ENCODE measurements around the gene PCP4L1. TPM values are rescaled to one million over a fixed set of nuclear protein-coding genes. Genes with fewer than 3 reads are reported as not detected.

The PCP4L1 gene
- total RNA-seq, 1 experiment from 2014 or later: 1.2 TPM

GRCh38 chr1:161217831-161218230 is 40.7 kb upstream of the PCP4L1 start:
- CTCF ChIA-PET: interaction anchor here (1.3 to 3.5 kb wide), 4 partner anchors 8 to 88 kb away, joined by 3 to 29 read pairs (median 6); partner anchors contain the start of gene TOMM40L
- Mint-ChIP-seq H3K4me3 (no peak overlapping the region), H3K27me3 (ENCODE audit: low read depth) (no peaks in the 10 kb centered on the region), H3K4me1 (peaks cover 33% of the 10 kb centered on the region), H3K36me3 (peaks cover 22% of the 10 kb centered on the region), H3K27ac (no peak overlapping the region), H3K9me3 (no peaks in the 10 kb centered on the region)
- TF ChIP-seq MYBL2 (CRISPR knock-in tag; IDR thresholded peaks at IDR 0.05) (no peak), IRF2 (CRISPR knock-in tag; IDR thresholded peaks at IDR 0.05; ENCODE audit: borderline replicate concordance, low read depth) (no peak), ATF3 (CRISPR knock-in tag; conservative IDR thresholded peaks at IDR 0.05) (no peak), ZNF219 (CRISPR knock-in tag; IDR thresholded peaks at IDR 0.05; ENCODE audit: borderline replicate concordance) (no peak), EMX1 (CRISPR knock-in tag; IDR thresholded peaks at IDR 0.05) (no peak), ZSCAN18 (CRISPR knock-in tag; IDR thresholded peaks at IDR 0.05) (no peak), ATF2 (CRISPR knock-in tag; IDR thresholded peaks at IDR 0.05; ENCODE audit: borderline replicate concordance, low read depth) (no peak), RELA (CRISPR knock-in tag; IDR thresholded peaks at IDR 0.05; ENCODE audit: borderline replicate concordance) (no peak)
- TF ChIP-seq, protein P1, sequence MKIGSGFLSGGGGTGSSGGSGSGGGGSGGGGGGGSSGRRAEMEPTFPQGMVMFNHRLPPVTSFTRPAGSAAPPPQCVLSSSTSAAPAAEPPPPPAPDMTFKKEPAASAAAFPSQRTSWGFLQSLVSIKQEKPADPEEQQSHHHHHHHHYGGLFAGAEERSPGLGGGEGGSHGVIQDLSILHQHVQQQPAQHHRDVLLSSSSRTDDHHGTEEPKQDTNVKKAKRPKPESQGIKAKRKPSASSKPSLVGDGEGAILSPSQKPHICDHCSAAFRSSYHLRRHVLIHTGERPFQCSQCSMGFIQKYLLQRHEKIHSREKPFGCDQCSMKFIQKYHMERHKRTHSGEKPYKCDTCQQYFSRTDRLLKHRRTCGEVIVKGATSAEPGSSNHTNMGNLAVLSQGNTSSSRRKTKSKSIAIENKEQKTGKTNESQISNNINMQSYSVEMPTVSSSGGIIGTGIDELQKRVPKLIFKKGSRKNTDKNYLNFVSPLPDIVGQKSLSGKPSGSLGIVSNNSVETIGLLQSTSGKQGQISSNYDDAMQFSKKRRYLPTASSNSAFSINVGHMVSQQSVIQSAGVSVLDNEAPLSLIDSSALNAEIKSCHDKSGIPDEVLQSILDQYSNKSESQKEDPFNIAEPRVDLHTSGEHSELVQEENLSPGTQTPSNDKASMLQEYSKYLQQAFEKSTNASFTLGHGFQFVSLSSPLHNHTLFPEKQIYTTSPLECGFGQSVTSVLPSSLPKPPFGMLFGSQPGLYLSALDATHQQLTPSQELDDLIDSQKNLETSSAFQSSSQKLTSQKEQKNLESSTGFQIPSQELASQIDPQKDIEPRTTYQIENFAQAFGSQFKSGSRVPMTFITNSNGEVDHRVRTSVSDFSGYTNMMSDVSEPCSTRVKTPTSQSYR (CRISPR knock-in tag; IDR thresholded peaks at IDR 0.05): no peak
- ATAC-seq: 0 out of 2 replicates have a peak, but pooled peaks have one; percentile 8
- POLR2A ChIA-PET: interaction anchor here (1.4 kb wide), 1 partner anchor 8 kb away, joined by 5 read pairs; the partner anchor contains the start of gene TOMM40L
- no peak for DNase-seq (ENCODE audit: low spot score)

DNA sequence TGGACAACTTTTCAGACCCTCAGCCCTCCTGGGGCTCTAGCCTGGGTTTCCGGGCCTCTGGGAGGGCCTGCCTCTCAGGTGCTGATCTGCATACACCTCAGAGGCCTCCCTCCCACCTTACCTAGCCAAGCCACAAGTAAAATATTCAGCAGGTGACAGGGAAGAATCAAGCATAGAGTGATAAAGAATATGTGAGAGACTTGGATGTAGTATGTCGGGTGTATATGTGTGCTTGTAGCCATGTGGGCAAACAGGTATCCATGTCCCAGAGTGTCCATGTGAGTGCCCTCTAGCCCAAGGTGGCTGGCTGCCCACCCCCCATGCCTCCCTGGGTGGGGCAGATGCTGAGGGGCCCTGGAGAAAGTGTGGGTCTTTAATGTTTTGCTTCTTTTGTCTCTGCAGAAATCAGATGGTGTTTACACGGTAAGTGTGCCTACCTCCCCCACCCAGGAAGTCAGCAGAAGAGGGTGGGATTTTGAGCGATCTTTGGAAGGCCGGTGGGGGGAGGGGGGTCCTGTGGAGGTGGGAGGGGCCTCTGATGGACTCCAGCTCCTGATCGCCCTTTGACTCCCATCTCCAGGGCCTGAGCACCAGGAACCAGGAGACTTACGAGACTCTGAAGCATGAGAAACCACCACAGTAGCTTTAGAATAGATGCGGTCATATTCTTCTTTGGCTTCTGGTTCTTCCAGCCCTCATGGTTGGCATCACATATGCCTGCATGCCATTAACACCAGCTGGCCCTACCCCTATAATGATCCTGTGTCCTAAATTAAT is 40.1 kb upstream of the PCP4L1 start:
- ATAC-seq: peak; percentile 23; the same call in 1 of the 2 replicates
- Mint-ChIP-seq H3K9me3 (no peaks in the 10 kb centered on the region), H3K4me3 (no peak overlapping the region), H3K4me1 (peaks cover 33% of the 10 kb centered on the region), H3K36me3 (peaks cover 15% of the 10 kb centered on the region), H3K27me3 (ENCODE audit: low read depth) (no peaks in the 10 kb centered on the region), H3K27ac (no peak overlapping the region; the same call in 1 of the 2 replicates)
- TF ChIP-seq GABPB1 (CRISPR knock-in tag; IDR thresholded peaks at IDR 0.05) (peak; percentile 22; the same call in 1 of the 2 replicates), ZBTB21 (CRISPR knock-in tag; IDR thresholded peaks at IDR 0.05; ENCODE audit: borderline replicate concordance) (no peak), NFYB (CRISPR knock-in tag; conservative IDR thresholded peaks at IDR 0.05; ENCODE audit: low read depth) (no peak), ZMAT4 (CRISPR knock-in tag; IDR thresholded peaks at IDR 0.05) (no peak)
- DNase-seq (ENCODE audit: low spot score): no peak
- CTCF ChIA-PET: interaction anchor here (1.0 to 1.9 kb wide), 4 partner anchors 8 to 164 kb away, joined by 3 to 7 read pairs (median 4); no protein-coding TSS in a partner anchor
- POLR2A ChIA-PET: no interaction called here

Data from WTC11 (cell line).